NCI-H146 treated with DMSO at 0.1 percent for 48 hours (cell line): ENCODE measurements around the gene KRT28.
"Not testable (repeated sequence)": the region's sequence is repeated elsewhere in the genome, so short reads cannot be mapped to it uniquely, and the experiment has no call there.

Experiments used
- DNase-seq: peaks from one replicate; lab custom pipeline; 2025; ENCODE audit not compliant: unreplicated experiment; lab: John Stamatoyannopoulos, UW

Gene KRT28

DNA sequence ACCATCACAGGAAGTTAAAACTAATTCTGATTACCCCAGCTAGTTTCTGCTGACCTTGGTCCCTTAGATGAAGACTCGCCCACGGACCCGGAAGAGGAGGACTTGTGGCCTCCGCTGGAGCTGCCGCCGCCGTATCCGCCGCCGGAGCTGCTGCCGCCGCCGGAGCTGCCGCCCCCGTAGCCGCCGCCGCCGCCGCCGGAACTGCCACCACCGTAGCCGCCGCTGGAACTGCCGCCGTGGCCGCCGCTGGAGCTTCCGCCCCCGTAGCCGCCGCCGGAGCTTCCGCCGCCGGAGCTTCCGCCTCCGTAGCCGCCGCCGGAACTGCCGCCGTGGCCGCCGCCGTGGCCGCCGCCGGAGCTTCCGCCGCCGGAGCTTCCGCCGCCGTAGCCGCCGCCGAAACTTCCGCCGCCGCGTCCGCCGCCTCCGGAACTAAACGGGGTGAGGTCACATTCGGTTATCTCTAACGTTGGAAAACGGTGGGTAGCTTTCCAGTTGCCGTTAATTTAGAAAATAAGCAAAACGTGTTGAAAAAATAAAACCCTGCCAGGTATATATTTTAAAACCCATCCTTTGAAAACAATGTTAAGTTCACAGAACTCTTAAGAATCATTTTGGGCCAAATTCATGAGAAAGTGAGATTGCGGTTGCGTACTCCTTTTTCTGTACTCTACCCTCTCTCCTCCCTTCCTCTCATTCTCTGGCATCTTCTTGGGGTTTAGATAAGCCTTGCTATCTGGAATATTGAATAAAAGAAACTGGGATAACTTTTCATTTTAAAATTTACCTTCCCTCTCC, 19.2 kb upstream of the KRT28 start:
- peak; percentile 60 for DNase-seq

- DNase-seq, result no peak
Measured at GRCh38 chr17:40818343-40818732, 18.6 kb upstream of the KRT28 start.

GRCh38 chr17:40817103-40817682, 17.4 kb upstream of the KRT28 start:
- no peak for DNase-seq

DNA sequence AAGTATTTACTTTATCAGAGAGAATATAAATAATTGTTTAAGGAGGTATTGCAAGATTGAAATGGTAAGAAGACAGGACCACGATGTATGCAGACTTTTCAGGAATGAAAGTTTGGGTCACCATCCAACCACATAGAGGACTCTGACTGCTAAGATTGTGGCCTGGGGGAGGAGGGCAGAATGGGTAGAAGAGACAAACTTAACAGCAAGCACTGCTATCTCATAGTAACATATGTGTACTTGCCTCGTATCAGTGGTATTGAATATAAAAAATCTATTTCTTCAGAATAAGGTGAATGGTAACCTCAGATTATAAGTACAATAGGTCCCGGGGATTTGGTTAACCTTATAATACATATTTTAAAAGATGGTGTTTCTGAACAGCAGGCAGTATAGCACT, 16.8 kb upstream of the KRT28 start:
- no peak for DNase-seq

GRCh38 chr17:40815381-40815780, 15.6 kb upstream of the KRT28 start:
- no peak for DNase-seq

- not testable (repeated sequence) for DNase-seq
Measured at GRCh38 chr17:40814657-40815056, 14.9 kb upstream of the KRT28 start.

DNA sequence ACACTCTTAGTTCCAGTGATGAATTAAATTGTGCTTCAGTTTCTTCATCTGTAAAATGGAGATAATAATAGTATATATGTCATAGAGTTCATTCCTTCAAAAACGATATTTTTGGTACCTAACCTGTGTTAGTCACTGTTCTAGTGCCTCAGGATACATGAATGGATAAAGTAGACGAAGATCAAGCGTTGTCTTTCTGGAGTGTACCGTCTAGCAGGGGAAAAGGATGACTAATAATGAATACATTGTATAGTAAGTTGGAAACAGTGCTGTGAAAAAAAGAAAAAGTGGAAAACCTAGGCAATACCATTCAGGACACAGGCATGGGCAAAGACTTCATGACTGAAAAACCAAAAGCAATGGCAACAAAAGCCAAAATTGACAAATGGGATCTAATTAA, 14.0 kb upstream of the KRT28 start:
- no peak for DNase-seq

GRCh38 chr17:40812639-40813038, 12.9 kb upstream of the KRT28 start:
- DNase-seq, result no peak

DNA sequence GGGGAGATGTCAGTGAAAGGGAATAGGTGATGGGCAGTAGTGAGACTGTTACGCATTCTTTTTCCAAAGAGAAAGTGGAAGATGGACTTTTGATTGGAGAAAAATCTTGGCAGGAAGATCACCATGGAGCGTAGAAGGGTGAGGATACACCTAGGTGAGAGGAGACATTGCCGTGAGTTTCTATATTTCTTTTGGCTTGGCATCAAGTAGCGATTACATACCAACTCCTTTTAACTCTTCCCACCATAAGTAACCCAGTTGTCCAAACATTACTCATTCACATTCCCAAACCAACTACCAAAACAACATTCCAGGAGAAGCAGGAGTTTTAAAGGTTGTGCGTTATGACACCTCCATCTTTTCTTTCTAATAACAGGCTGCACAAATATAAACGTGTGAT, 10.7 kb upstream of the KRT28 start:
- DNase-seq, result no peak

GRCh38 chr17:40809721-40810421, 10.1 kb upstream of the KRT28 start:
- DNase-seq, result no peak

- no peak for DNase-seq
Measured at GRCh38 chr17:40806131-40806530, 6.4 kb upstream of the KRT28 start.

DNA sequence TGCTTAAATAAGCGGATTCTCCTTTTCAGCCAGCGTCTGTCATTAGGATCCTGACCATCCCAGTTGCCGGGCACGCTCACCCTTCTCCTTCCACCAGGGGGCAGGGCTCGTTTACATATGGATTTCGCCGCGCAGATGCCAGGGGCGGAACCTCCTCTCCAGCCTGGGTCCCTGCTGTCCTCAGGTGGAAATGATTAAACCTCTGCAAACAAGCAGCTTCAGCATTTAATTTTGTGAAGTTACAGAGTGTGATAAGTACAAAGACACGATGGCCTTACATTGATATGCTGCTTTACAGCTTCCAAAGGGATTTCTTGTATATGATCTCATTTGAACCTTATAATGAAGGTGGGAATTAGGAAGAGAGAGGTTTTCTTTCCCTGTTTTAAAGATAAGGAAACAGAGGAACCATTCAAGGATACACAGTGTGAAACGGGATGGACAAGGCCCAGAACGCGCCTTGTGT, 3.9 kb upstream of the KRT28 start:
- peak; percentile 78 for DNase-seq

GRCh38 chr17:40801157-40801556, 1.4 kb upstream of the KRT28 start:
- DNase-seq, result no peak

- DNase-seq, result no peak
Measured at GRCh38 chr17:40800381-40800780, 622 bp upstream of the KRT28 start.

DNA sequence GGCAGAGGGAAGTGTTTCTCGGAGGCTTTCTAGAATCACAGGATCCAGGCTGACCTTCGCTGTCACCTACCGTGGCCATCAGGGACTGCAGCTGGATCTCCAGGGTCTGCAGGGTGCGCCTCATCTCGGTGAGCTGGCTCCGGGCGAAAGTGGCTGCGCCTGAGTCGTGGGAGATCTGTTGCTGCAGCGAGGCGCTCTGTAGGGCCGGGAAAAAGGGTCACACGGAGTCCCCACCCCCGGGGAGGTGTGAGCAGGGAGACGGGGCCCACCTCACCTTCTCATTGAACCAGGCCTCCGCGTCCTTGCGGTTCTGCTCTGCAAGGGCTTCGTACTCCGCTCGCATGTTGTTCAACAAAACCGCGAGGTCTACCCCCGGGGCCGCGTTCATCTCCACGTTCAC, 2.9 kb downstream of the KRT28 start:
- DNase-seq, result no peak

- DNase-seq, result no peak
Measured at GRCh38 chr17:40795019-40795667, 4.6 kb downstream of the KRT28 start.

DNA sequence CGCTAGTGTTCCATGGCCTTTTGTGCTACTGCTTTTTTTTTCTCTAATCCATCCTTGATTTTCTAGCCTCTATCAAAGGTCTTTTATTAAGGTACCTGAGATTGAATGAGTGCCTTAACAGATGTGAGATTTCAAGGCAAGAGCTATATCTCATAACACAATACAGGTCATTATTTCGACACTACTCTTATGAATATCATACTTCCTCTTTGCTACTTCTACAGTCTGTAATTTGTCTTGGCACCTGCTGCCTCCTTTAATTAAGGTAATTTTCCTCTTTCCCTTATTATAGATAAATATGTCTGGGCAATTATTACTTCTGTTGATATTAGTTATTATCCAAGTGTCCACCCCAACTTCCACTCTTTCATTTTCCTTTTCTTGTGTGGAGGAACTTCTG, 5.3 kb downstream of the KRT28 start:
- DNase-seq, result peak; percentile 16

GRCh38 chr17:40793832-40794231, 5.9 kb downstream of the KRT28 start:
- no peak for DNase-seq

GRCh38 chr17:40791787-40792436, 7.8 kb downstream of the KRT28 start:
- peak; percentile 35 for DNase-seq

DNA sequence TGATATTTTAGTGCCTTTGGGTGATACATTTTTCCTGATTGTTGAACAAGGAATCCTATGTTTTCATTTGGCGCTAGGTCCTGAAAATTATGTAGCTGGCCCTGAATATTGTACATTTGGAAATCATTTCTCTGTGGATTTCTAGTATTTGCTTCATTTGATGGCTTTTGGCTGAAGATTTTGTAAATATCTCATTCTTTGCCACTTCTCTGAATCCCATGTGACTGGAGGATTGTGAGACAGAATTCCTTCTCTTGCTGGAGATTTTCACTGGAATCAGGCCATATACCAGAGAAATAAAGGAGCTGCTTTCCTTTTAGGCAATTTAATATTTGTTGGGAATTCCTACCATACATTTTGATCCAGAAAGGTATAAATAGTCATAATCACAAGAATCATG, 8.6 kb downstream of the KRT28 start:
- DNase-seq, result no peak

GRCh38 chr17:40782450-40782849, 17.3 kb downstream of the KRT28 start, which contains the start of gene KRT27:
KRT27 (minus strand) TSS chr17:40782550; CDS start chr17:40782493, 57 bp downstream.
- no peak for DNase-seq
